Neural cell (in vitro differentiated cells): ENCODE results near the gene ELOA2.

ENCODE experiments used
- CTCF ChIP-seq: fragments of 450-650 bp; IDR thresholded peaks from 2 replicates; pipeline ENCODE4 v1.5.1; 2014; ENCODE audit warnings: antibody characterized with exemption, mild to moderate bottlenecking, moderate library complexity; ENCODE audit not compliant: poor library complexity, severe bottlenecking
- MXI1 ChIP-seq: fragments of 450-650 bp; conservative IDR thresholded peaks from 2 replicates; pipeline ENCODE4 v1.6.1; 2014; ENCODE audit warnings: antibody characterized with exemption, mild to moderate bottlenecking; ENCODE audit not compliant: poor library complexity, severe bottlenecking
- POLR2AphosphoS5 ChIP-seq: IDR thresholded peaks from 2 replicates; pipeline ENCODE4 v1.6.1; 2012
- RAD21 ChIP-seq: fragments of 450-650 bp; conservative IDR thresholded peaks from 2 replicates; pipeline ENCODE4 v1.6.1; 2014; ENCODE audit warnings: antibody characterized with exemption, mild to moderate bottlenecking, moderate library complexity

DNA sequence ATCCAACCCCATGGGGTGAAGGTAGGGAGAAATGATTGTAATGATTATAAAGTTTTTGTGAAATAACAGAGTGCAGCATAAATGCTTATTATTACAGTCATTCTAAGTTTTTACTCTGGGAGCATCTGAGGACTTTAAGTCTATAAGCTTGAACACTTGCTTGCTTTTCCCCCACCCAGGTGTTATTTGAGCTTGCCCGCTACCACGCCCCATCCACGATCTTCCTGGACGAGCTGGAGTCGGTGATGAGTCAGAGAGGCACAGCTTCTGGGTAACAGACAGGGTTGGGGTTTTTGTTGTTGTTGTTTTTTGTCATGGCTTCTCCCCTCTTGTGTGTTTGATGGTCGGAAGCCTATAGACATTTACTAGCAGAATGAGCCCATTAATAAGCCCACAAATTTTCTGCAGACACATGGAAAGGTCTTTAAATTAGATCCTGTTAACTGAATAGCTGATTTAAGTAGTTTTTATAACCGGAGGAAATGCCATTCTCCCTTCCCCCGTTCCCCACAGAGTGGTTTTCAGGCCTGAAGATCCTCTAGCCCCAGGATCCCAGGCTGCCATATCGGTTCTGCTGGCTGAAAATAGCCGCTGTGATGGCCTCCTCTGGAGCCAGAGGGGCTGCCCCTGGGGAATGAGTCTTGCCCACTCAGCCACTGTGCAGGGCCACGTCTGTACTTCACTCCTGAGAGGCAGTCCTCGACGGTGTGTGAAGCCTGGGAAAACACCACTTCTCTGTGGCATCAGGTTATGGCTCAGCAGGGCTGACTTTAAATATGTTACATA lies 39.9 kb upstream of the ELOA2 start:
- TF ChIP-seq POLR2AphosphoS5 (no peak), MXI1 (no peak), CTCF (no peak), RAD21 (no peak)
